NCI-H2171 (cell line): ENCODE results near the gene ELFN2.
"Not testable (repeated sequence)": the region's sequence is repeated elsewhere in the genome, so short reads cannot be mapped to it uniquely, and the experiment has no call there.

ENCODE experiments used
- DNase-seq: peaks from one replicate; lab custom pipeline; 2025; lab: John Stamatoyannopoulos, UW

Gene ELFN2

GRCh38 chr22:37427135-37427710, at the start of gene ELFN2:
ELFN2 (minus strand) TSS chr22:37427479; CDS start chr22:37375534, 51,945 bp downstream.
- no peak for DNase-seq

DNA sequence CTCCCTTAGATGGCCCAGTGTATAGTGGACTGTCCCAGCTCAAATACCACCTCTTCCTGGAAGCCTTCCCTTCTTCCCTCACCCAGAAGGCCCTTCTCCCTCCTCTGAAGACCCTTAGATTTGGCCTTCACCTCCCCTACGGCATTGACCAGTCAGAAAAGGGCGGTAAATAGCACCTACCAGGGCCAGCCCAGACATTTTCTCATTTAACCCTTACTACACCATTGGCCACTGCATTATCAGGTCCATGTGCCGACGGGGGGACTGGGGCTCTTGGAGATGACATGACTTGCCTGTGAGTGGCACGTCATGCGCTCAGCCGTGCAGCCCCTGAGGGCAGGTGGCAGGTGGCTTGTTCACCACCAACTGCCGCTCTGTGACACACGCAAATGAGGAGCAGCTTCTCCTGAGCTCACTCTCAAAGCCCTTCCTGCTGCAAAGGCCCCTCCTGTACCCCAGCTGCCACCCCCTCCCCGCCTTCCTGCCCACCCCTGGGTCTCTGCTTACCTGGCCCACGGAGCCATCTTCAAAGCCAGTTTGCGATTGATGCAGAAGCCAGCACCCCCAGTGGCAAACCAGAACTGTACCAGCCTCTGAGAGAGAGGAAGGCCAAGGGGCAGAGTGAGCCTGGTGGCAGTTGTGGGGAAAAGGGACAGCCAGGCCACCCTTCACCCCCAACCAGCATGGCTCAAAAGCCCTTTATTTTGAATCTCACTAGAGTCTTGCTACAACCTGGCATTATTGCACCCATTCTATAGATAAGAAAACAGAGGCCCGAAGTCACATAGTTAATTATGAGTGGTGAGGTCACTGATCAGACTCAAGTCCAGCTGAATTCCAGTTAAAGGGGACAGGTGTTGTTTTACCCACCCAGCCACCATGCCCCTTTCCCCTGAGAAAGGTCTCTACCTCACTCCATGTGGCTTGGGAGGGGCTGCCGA, 49.4 kb upstream of the ELFN2 start:
- DNase-seq, result no peak

DNA sequence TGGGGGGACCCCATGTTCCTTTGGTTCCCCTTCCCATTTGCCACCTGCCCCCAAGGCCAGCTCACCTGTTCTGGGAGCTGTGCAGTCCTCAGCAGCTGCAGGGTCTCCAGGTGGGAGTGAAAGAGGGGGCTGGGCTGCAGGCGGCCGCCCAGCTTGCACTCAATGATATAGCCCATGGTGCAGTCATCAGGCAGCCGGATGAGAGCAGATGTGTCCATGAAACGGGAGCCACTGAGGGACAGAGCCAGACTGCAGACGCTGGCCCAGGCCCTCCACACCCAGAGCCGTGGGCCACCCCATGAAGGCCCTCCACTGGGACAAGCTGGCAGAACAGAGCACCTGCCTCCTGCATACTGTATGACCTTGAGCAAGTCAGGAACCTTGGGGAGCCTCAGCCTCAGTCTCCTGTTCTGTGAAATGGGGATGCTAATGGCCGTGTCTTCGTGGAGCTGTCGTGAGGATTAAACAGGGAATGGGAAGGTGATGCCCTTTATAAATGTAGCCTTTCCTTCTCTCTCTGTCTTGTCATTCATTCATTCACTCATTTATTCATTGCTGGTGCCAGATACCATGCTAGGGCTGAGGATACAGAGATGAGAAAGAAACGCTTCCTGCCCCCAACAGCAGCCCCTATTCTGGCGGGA, 47.3 kb upstream of the ELFN2 start:
- DNase-seq, result no peak

DNA sequence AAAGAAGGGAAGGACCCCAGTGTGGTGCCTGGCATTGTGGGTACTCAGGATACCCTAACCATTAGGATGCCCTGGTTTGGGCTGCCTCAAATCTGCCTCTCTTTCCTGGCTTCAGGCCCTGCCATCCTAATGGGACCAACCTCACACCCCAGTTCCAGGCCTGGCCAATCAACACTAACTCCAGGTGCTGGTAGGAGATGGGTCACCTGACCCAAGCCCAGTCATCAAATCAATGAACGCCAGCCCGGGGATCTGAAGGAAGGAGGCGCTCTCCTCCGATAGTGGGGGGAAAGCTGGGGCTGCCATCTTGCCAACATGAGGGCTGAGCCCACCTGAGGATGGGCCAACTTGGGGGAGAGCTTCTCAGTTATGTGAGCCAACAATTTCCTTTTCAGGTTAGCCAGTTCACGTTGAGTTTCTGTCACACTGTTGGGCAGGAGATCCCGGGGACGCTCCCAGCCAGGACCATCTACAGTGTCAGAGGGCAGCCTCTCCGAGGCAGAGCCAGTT, 46.2 kb upstream of the ELFN2 start:
- DNase-seq, result no peak

- no peak for DNase-seq
Measured at GRCh38 chr22:37472418-37473006, 45.2 kb upstream of the ELFN2 start.

DNA sequence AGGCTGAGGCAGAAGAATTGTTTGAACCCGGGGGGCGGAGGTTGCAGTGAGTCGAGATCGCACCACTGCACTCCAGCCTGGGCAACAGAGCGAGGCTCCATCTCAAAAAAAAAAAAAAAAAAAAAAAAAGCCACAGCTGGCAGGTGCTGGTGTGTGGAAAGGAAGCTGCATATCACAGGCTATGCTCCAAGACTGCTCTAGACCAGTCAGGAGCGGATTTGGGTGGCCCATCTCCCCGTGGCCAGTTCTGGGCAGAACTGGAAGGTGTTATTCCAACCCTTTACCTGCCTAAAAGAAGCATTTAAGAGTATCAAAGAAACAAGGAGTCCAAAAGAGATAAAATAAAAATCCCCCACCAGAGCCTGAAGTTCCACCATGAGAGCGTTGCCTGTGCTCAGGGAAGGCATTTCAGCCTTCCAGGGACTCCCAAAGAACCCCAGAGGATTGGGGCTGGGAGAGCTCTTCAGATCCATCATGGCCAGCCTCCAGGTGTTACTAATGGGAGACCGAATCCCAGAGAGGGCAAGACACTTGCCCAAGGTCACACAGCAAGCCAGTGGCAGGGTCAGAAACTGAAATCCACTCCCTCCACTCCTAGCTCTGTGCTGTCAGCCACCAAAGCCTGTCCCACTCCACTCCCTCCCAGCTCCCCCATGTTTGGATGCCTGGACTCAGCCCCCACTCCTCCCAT, 44.6 kb upstream of the ELFN2 start:
- DNase-seq, result no peak

GRCh38 chr22:37470087-37470445, 42.8 kb upstream of the ELFN2 start:
- no peak for DNase-seq

GRCh38 chr22:37469416-37470086, 42.3 kb upstream of the ELFN2 start:
- no peak for DNase-seq

- not testable (repeated sequence) for DNase-seq
Measured at GRCh38 chr22:37468201-37468695, 41.0 kb upstream of the ELFN2 start.

DNA sequence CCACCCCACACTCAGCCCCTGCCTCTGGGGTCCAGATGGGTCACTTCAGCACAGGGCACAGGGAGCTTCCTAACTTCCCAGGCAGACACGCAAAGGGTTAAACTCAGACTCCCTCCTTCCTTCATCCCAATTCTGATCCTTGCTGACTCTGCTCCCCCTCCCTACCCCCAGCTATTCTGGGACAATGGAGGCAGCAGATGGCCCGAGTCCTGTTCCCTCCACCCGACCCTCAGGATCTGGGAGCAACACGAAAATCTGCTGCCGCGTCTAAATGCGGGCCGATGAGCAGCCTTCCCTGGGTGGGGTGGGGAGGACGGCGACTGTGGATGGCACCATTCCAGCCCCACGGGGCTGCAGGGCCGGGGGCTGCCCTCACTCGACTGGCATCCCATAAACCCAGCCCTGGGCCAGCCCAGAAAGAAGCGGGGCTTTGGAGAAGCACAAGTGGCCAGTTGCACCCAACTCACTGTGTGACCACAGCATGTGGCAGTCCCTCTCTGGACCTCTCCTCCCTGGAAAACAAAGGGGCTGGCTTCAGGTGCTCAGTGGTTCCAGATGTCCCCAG, 40.2 kb upstream of the ELFN2 start:
- peak; percentile 91 for DNase-seq

- peak; percentile 82 for DNase-seq
Measured at GRCh38 chr22:37464181-37464580, 36.9 kb upstream of the ELFN2 start.

DNA sequence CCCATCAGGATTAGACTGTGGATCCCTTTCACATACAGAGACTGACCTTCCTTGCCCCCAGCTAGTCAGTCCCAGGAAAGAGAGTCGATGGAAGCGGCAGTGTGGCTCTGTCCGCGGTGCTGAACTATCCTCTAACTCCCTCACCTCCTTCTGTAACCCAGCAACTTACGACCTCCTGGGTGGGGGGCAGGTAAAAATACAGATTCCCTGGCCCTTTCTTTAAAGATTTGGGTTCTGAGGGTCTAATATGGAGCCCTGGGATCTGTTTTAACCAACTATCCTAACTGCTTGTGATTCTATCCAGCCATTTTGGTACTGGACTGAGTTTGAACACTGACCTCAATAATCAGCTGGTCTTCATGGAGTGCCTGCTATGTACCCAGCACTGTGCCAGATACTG, 35.7 kb upstream of the ELFN2 start:
- no peak for DNase-seq

- DNase-seq, result no peak
Measured at GRCh38 chr22:37462436-37462835, 35.2 kb upstream of the ELFN2 start.

- DNase-seq, result peak; percentile 41
Measured at GRCh38 chr22:37461961-37462360, 34.7 kb upstream of the ELFN2 start.

DNA sequence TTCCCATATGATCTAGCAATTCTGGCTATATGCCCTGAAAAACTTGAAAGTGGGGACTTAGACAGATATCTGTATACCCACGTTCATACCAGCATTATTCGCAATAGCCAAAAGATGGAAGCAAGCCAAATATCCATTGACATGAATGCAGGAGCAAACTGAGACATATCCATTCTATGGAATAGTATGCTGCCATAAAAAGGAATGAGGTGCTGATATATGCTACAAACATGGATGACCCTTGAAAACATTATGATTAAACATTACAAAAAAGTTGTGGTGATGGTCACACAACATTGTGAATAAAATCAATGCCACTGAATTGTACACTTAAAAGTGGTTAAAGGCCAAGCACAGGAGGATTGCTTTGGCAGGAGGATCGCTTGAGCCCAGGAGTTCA, 33.4 kb upstream of the ELFN2 start:
- no peak for DNase-seq

DNA sequence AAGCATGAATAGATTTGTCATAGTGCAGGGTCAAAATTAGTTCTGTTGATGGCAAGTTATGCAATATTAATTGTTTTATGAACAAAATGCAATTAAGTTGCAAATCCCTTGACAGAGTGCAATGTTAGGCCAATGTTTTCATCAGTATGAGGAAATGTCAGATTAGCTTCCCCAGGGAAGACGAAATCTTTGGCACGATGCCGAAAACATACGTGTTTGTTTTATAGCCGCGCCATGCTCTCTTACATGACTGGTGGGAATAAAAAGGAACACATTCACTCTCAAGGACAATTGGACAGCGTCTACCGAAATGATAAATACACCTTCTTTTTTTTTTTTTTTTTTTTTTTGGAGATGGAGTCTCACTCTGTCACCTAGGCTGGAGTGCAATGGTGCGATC, 31.9 kb upstream of the ELFN2 start:
- peak; percentile 72 for DNase-seq

- peak; percentile 53 for DNase-seq
Measured at GRCh38 chr22:37457093-37457893, 30.0 kb upstream of the ELFN2 start.

- no peak for DNase-seq
Measured at GRCh38 chr22:37456346-37456745, 29.1 kb upstream of the ELFN2 start.

DNA sequence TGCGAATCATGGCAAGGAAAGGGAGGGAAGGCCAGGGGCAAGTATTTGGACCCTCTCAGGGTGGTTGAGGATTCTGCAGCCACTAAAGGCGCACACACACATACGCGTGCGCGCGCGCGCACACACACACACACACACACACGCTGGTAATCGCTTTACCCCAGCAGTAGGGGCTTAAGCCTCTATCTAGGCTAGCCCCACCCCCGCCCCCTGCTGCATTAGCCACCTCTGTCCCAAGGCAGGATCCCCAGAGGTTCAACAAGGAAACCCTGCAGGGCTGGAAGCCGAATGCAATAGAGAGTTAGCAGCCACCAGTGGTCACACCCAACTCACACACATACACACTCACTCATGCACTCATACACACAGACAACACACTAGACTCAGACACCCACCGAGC, 28.6 kb upstream of the ELFN2 start:
- no peak for DNase-seq
